Kidney tubule cell (primary cell): Measurements from ENCODE around the gene GAL3ST1.

ENCODE experiments used
- DNase-seq: peaks from one replicate; pipeline ENCODE4 v3.0.0-alpha.2; 2018; ENCODE audit warnings: low spot score

GAL3ST1 gene

GRCh38 chr22:30531651-30532608, 42.5 kb downstream of the GAL3ST1 start:
- DNase-seq, result no peak

DNA sequence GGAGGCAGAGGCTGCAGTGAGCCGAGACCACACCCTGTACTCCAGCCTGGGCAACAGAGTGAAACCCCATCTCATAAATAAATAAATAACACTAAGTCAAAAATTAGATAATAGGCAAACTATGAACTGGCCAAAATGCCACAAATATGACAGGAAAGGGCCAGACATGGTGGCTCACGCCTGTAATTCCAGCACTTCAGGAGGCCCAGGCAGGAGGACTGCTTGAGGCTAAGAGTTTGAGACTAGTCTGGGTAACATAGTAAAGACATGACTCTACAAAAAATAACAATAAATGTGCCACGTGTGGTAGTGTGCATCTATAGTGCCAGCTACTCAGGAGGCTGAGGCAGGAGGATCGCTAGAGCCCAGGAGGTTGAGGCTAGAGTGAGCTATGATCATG, 47.8 kb downstream of the GAL3ST1 start:
- DNase-seq, result no peak

DNA sequence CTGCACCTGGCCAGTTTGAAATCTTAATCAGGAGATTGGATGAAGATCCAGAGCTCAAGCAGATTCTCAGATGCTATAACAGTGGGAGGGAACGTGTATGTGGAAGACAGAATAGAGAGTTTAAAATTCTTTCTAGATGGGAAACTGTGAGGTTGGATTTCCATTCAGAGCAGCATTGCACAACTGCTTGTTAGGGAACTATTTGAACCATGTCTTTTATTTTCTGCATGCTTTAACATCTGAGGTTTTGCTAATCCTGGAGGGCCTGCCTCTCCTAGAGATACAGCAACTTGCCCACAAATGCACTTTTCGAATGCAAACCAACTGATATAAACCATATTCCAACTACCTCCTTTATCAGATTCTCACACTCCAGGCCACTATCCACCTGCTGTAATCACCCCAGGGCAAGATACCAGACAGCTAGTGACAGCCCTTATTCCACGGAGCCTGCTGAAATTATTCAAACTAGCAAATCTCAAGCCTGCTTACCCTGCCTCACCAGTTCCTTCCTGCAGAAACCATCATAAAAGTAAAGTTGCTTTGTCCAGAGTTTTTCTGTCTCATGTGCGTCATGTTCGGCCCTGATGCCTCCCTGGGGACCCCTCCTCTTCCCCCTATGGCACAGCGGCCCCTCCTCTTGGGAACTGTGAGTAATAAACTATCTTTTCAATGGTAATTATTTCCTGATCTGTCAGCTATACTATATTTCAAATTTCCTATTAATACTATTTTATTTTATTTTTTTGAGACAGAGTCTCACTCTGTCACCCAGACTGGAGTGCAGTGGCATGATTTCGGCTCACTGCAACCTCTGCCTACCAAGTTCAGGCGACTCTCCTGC, 50.6 kb downstream of the GAL3ST1 start:
- no peak for DNase-seq

DNA sequence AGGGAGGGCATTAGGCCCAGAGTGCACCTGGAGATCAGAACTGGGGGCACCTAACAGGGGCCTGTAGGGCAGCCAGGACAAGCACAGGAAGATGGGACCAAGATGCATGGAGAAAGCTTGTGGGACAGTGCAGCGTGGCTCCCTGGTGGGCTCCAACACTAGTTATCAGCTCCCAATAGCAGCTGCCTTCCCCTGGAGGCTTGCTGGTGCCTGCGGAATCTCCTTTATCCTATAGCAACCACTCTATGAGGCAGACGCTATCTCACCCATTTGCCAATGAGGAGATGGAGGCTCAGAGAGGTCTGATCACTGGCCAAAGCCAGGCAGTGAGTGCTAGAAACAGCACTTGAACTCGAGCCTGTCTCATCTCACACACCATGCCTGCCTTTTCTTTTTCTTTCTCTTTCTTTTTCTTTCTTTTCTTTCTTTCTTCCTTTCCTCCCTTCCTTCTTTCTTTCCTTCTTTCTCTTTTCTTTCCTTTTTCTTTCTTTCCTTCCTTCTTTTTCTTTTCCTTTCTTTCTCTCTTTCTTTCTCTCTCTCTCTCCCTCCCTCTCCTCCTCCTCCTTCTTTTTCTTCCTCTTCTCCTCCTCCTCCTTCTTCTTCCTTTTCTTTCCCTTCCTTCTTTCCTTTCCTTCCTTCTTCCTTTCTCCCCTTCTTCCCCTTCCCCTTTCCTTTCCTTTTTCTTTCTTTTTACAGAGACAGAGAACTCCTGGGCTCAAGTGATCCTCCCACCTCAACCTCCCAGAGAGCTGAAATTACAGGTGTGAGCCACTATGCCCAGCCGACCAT, 52.9 kb downstream of the GAL3ST1 start:
- no peak for DNase-seq

GRCh38 chr22:30519842-30520425, 54.5 kb downstream of the GAL3ST1 start:
- DNase-seq, result no peak

GRCh38 chr22:30516731-30517130, 57.7 kb downstream of the GAL3ST1 start:
- no peak for DNase-seq

- no peak for DNase-seq
Observed at GRCh38 chr22:30516273-30516672, 58.2 kb downstream of the GAL3ST1 start.

- no peak for DNase-seq
Observed at GRCh38 chr22:30514252-30514651, 60.2 kb downstream of the GAL3ST1 start.

DNA sequence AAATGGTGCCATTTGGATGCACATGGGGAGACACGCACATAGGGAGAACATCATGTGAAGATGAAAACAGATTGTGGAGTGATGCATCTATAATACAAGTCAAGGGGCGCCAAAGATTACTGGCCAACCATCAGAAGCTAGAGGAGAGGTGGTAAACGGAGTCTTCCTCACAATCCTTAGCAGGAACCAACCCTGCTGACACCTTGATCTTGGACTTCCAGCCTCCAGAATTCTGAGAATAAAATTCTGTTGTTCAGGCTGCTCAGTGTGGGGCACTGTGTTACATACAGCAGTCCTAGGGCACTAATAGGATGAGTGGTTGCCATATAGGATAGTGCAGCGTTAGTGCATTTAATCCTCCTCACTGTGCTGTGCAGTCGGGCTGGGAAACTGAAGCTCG, 61.0 kb downstream of the GAL3ST1 start:
- DNase-seq, result no peak

DNA sequence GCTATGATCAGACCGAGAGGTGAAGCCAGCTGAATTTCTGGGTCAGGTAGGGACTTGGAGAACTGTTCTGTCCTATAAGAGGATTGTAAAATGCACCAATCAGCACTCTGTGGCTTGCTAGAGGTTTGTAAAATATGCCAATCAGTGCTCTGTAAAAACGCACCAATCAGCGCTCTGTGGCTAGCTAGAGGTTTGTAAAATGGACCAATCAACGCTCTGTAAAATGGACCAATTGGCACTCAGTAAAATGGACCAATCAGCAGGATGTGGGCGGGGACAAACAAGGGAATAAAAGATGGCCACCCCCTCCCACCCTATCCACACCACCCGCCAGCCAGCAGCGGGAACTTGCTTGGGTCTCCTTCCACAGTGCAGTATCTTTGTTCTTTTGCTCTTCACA, 62.6 kb downstream of the GAL3ST1 start:
- no peak for DNase-seq

- no peak for DNase-seq
Observed at GRCh38 chr22:30511109-30511508, 63.4 kb downstream of the GAL3ST1 start.

DNA sequence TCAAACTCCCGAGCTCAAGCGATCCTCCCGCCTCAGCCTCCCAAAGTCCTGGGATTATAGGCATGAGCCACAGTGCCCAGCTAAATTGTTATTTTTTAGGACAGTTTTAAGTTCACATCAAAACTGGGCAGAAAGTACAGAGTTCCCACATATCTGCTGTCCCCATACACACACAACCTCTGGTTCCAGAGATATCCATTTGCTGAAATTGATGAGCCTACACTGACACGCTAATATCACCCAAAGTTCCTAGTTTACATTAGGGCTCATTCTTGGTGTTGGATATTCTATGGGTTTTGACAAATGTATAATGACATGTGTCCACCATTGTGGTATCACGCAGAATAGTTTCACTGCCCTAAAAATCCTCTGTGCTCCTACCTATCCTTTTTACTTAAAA, 66.2 kb downstream of the GAL3ST1 start:
- DNase-seq, result no peak

DNA sequence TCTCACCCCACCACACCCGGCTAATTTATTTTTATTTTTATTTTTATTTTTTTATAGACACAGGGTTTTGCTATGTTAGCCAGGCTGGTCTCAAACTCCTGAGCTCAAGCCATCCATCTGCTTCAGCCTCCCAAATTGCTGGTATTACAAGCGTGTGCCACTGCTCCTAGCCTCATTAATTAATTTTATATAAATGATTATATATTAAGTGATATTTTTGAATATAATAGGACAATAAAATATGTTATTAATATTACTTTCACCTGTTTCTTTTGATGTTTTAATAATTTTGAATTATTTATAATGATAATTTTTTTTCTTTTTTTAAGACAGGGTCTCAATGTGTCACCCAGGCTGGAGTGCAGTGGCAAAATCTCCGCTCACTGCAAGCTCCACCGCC, 66.8 kb downstream of the GAL3ST1 start:
- DNase-seq, result no peak

- no peak for DNase-seq
Observed at GRCh38 chr22:30506507-30506968, 67.9 kb downstream of the GAL3ST1 start.
